ENCODE results near the gene C2CD3. TPM values are rescaled to one million over a fixed set of nuclear protein-coding genes. Genes with fewer than 3 reads are reported as not detected.
A peak's percentile ranks its signal among the peaks of the same experiment; 100 is the strongest.

Gene C2CD3
- total and polyA plus RNA-seq, 9 of the 15 experiments (the other 6 are each of a cell fraction or from before 2014, with no cell fraction given) = 4.4 to 20.2 (median 15.4) TPM

DNA sequence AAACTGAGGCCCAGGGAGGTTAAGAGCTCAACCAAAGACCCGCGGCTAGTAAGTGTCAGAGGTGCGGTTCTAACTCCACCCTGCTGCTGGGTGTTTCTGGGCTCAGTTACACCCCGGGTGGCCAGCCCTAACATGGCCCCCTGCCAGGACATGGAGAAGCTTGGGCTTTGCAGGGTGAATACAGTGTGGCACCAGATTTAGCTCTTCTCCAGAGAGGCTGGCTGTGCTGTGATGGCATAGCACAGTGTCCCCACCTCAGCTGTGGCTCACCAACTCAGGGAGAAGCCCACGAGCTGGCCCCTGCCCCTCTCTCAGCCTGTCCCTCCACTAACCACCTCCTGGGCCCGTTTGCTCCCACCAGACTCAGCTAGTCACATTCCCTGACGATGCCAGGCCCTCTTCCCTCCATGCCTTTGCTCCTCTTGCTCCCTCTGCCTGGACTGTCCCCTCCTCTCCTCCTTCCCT, 168.9 kb downstream of the C2CD3 start:
- TF ChIP-seq RBFOX2 (IDR thresholded peaks at IDR 0.05; ENCODE audit: low read depth, low read length) (no peak), PHB (CRISPR knock-in tag; IDR thresholded peaks at IDR 0.05) (no peak), ILK (tag; IDR thresholded peaks at IDR 0.05; ENCODE audit: borderline replicate concordance, low read depth) (no peak), NFIC (IDR thresholded peaks at IDR 0.05) (peak; percentile 30; the same call in 1 of the 2 replicates)
- TF ChIP-seq, protein P1, sequence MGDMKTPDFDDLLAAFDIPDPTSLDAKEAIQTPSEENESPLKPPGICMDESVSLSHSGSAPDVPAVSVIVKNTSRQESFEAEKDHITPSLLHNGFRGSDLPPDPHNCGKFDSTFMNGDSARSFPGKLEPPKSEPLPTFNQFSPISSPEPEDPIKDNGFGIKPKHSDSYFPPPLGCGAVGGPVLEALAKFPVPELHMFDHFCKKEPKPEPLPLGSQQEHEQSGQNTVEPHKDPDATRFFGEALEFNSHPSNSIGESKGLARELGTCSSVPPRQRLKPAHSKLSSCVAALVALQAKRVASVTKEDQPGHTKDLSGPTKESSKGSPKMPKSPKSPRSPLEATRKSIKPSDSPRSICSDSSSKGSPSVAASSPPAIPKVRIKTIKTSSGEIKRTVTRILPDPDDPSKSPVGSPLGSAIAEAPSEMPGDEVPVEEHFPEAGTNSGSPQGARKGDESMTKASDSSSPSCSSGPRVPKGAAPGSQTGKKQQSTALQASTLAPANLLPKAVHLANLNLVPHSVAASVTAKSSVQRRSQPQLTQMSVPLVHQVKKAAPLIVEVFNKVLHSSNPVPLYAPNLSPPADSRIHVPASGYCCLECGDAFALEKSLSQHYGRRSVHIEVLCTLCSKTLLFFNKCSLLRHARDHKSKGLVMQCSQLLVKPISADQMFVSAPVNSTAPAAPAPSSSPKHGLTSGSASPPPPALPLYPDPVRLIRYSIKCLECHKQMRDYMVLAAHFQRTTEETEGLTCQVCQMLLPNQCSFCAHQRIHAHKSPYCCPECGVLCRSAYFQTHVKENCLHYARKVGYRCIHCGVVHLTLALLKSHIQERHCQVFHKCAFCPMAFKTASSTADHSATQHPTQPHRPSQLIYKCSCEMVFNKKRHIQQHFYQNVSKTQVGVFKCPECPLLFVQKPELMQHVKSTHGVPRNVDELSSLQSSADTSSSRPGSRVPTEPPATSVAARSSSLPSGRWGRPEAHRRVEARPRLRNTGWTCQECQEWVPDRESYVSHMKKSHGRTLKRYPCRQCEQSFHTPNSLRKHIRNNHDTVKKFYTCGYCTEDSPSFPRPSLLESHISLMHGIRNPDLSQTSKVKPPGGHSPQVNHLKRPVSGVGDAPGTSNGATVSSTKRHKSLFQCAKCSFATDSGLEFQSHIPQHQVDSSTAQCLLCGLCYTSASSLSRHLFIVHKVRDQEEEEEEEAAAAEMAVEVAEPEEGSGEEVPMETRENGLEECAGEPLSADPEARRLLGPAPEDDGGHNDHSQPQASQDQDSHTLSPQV (IDR thresholded peaks at IDR 0.05) = no peak
- H3K27me3 ChIP-seq (ENCODE audit: control insufficient read depth in 2 of 2, insufficient read depth in 2 of 2, low read length in 2 of 2) = no peaks in the 10 kb centered on the region
- intact Hi-C loops (cut with micrococcal nuclease) (no loop called here), in situ Hi-C loops (cut with MboI) (no loop called here)
- peaks cover 21 to 31% of the 10 kb centered on the region in 2 experiments; a peak in 4 of 5 replicates for H3K4me1 ChIP-seq (replicated peaks in 1 of 2; ENCODE audit: control insufficient read depth in 2 of 2, insufficient read depth in 2 of 2, low read length in 2 of 2)
- no peak for DNase-seq (ENCODE audit: extremely low read depth in 1 of 4, low spot score in 3 of 4)
- no peaks in the 10 kb centered on the region for H4K20me1 ChIP-seq (replicated peaks; ENCODE audit: control insufficient read depth, insufficient read depth, low read length)
- no peaks in the 10 kb centered on the region for H3K9me1 ChIP-seq (ENCODE audit: control insufficient read depth, insufficient read depth, low read length)
- H2AFZ ChIP-seq (ENCODE audit: low read depth, low read length) = no peak overlapping the region; the same call in 1 of the 2 replicates
- 28% methylated on average over 7 of the region's 7 CpGs for WGBS (ENCODE audit: insufficient coverage, low coverage, missing lambda C conversion rate)
- CTCF ChIA-PET (ENCODE audit: low intra/inter-chr PET ratio) = no interaction called here
- H3K9ac ChIP-seq (ENCODE audit: insufficient read depth in 1 of 2, low read depth in 2 of 2, low read length in 2 of 2) = peak overlapping the region in 1 of 2 experiments; percentile 72; a peak in 2 of 4 replicates
- H3K27ac ChIP-seq (ENCODE audit: extremely low read depth, low read depth, low read length) = no peak overlapping the region
- H3K79me2 ChIP-seq (ENCODE audit: control insufficient read depth, insufficient read depth, low read length) = no peaks in the 10 kb centered on the region
- H3K9me3 ChIP-seq (replicated peaks; ENCODE audit: control insufficient read depth, insufficient read depth, low read depth, low read length) = no peaks in the 10 kb centered on the region
- POLR2A ChIA-PET = interaction anchor here (0.6 to 1.7 kb wide), 8 partner anchors 8 to 33 kb away, joined by 3 to 8 read pairs (median 4); no protein-coding TSS in a partner anchor
- no peak overlapping the region for H3K4me3 ChIP-seq
- BruUV-seq (replicated peaks) = no TSS peak
- 0 out of 3 replicates have a peak, but pooled peaks have one; percentile 6 for ATAC-seq
- FAIRE-seq = no peak
- H3K4me2 ChIP-seq (ENCODE audit: insufficient read depth, low read length) = no peak overlapping the region
- H3K36me3 ChIP-seq (ENCODE audit: control insufficient read depth, insufficient read depth, low read length) = no peaks in the 10 kb centered on the region
